ENCODE results near the gene YARS2.
"Not testable (repeated sequence)": the region's sequence is repeated elsewhere in the genome, so short reads cannot be mapped to it uniquely, and the experiment has no call there.

The YARS2 gene

DNA sequence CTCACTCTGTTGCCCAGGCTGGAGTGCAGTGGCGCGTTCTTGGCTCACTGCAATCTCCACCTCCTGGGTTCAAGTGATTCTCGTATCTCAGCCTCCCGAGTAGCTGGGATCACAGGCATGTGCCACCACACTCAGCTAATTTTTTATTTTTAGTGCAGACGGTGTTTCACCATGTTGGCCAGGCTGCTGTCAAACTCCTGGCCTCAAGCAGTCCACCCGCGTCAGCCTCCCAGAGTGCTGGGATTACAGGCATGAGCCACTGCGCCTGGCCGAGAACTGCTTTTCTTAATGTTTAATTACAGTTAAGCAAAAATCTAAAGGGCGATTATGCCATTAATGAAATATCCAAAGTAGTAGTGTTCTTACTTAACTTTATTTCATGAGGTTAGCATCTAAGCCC lies 13.6 kb downstream of the YARS2 start:
- no peak for DNase-seq

DNA sequence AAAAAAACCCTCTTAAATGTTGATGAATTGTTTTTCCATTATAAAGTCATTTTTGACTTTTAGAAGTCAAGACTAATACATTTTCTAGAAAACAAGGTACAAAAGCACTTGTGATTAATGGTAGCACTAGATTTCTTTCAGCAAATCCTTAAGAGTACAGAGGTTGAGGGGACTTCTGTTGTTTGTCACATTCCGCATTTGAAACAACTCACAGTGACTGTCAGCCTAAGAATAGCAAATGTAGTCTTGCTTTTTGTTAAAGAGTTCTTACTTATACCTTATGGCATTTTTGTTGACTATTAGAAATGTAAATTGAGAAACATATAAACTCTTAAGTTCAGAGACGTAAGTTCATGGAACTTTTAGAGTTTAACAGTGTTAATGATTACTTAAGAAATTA lies 16.4 kb downstream of the YARS2 start:
- no peak for DNase-seq

DNA sequence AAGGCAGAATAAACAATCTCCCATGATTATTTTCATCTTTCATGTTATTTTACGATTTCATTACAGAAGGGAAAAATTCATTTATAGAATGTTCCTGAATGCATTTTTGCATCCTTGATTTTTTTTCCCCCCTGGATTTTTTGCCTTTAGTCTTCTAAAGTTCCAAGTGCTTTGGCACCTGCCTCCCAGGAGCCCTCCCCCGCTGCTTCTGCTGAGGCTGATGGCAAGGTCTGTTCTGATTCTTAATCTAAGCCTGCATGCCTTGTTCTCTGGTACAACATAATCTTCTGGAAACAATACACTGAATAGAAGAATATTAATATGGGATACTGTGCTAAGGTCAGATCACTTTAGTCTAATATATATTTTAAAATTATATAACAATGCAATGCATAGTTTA lies 18.0 kb downstream of the YARS2 start:
- no peak for DNase-seq

DNA sequence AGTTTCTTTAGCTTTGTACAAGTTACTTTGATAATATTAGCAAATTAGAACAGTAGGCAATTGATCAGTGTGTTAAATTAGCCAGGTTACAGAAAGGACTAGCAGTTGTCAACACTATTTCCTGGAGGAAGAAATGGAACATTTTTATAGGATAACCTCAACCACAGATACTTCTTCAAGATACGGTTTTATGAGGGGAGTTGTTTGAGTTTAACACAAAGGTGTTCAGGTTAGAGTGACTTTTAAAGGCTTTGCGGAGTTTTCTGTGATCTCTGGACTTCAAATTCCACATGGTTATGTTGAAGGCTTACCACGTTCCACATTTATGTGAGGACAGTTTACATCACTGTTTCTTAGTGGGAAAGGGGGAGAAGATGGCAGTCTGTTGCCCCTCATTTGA lies 19.3 kb downstream of the YARS2 start:
- DNase-seq, result no peak

DNA sequence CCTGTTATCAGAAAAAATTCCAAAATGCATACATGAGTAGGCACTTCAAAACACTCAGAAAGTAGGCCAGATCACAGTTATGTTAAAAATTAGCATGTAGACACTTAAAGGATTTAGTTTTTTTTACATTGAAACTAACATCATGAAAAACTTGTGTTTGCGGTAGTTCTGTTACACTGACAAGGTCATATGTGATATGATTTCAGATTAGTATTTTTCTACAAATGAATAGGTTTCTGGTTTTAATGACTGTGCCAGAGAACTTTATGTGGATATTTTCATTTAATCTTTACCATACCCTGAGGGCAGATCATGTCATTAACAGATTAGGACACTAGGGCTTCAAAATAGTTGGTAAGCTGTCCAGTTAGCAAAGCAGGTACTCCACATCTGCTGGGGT lies 20.7 kb downstream of the YARS2 start:
- no peak for DNase-seq

DNA sequence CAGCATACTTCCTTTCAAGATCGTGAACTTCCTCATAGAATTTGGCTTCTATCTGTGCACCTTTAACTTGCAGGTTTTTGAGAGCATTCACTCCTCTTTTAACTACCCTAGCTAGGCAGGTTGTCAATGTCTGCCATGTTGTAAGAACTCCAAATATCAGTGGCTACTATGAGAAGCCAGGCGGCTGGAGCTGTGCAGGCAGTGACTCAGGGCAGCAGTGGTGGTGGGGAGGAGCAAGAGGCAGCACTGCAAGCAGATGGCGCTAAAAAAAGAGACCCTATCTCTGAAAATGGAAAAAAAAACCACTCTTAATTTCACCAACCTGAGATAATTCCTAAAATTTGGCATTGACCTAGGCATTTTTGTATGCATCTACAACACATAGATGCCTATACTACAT lies 28.5 kb downstream of the YARS2 start:
- DNase-seq, result no peak

DNA sequence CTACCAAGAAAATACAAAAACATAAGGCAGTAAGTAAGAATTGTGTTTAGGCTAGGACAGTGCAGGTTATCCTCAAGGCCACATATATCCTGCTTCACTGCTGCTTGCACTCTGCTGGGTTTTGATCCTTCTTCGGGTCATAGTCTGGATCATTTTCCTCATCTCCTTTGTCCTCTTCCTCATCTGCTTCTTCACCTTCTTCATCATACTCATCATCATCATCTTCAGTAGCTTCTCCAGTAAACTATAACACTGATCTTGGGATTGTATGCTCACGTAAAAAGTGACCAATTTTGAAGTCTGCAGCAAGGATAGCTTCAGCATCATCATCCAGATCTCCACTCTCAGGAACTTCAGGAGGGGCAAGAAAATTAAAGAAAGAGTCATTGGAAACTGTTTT lies 29.4 kb downstream of the YARS2 start:
- DNase-seq, result no peak

DNA sequence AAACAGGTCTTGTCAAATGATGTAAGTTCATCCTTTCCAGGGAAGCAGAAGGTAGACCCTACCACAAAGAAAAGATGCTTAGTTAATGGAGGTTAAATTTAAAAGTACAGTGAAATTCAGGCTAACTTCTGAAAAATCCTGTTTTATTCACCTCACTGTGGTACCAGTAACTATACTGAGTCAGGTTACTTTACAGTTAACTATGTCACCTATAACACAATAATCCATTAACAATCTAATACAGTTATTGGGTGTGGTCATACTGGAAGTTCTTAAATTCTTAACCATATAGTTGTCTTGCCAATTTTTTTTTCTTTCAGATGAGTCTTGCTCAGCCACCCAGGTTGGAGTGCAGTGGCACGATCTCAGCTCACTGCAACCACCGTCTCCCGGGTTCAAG lies 30.4 kb downstream of the YARS2 start:
- DNase-seq, result not testable (repeated sequence)

DNA sequence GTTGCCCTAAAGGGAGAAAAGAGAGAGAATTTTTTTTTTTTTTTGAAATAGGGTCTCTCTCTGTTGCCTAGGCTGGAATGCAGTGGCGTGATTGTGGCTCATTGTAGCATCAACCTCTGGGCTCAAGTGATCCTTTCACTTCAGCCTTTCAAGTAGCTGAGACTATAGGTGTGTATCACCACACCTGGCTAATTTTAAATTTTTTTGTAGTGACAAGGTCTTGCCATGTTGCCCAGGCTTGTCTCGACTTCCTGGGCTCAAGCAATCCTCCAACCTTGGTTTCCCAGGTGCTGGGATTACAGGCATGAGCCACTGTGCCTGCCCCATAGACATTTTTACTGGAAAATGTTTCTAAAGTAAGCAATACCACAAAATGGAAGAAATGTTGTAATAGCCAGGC lies 36.8 kb downstream of the YARS2 start:
- DNase-seq, result no peak

DNA sequence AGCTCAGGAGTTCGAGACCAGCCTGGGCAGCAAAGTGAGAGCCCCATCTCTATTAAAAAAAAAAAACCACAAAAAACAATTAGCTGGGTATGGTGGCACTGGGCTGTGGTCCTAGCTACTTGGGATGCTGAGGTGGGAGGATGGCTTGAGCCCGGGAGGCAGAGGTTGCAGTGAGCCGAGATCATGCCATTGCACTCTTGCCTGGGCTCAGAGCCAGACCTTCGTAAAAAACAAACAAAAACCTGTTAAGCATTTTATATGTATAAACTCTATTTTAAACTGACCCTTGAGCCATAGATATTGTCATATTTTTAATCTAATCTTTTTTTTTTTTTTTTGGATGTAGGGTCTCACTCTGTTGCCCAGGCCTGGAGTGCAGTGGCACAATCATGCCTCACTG lies 40.9 kb downstream of the YARS2 start:
- no peak for DNase-seq

DNA sequence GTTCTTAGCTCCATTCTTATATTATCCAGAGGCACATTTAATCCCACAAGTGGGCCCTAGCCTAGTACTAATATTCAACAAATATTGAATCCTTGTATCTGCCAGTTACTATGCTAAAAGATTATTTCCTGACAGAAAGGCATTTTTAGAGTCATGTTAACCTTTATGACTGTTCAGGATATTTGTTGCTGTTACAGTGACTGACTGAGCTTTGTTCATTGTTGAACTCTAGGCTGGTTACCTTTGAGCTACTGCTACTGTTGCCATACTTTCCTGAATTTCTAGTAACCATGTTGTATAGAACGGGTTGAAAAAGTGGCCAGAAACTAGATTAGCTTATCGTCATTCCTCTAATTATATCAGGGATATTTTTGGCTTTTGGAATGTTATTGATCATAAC lies 46.8 kb downstream of the YARS2 start:
- no peak for DNase-seq

DNA sequence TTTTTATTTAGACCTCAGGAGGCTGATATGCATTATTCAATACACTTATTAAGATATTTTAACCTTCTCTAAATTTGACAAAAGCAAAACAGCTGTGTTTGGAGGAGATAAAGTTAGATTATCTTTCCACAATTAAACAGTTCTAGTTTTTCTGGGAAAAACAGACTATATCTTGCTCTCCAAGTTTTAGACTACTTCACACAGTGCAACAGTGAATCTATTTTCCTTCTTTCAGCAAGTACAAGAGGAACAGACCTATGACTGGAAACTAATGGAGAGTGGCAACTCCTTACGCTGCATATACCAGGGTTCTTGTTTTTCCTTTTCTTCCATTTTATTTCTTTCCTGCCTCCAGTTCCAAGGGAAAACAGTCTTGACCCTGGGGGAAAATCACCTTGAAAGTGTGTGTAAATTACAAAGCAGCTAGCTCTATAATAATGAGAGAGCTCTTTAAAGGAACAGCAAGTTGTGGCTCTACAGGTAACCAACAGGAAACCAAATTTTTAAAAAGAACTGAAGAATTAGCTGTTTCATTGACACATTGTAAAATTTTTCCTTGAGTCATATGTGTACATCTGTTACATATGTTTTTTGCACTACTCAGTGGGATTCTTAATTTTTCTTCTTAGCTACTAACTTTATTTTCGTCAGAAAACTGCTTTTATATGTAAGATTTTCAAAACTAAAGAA lies 49.2 kb downstream of the YARS2 start:
- no peak for DNase-seq

DNA sequence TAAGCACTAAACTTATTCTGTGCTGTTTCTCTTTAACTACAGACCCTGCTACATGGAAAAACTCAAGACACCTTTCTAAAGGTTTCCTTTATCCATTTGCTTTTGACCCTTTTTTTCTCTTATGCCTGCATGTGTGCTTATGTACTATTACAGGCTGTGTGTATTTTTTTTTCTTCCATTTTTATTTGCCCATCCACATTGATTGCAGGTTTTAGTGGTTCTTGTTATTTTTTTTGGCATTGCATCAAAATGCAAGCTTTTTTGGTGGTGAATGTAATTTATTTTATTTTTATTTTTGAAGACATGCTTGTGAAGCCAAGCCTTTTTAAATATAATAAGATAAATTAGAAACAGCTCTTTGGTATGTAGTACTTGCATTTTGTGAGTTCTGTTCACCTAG lies 49.9 kb downstream of the YARS2 start:
- no peak for DNase-seq

DNA sequence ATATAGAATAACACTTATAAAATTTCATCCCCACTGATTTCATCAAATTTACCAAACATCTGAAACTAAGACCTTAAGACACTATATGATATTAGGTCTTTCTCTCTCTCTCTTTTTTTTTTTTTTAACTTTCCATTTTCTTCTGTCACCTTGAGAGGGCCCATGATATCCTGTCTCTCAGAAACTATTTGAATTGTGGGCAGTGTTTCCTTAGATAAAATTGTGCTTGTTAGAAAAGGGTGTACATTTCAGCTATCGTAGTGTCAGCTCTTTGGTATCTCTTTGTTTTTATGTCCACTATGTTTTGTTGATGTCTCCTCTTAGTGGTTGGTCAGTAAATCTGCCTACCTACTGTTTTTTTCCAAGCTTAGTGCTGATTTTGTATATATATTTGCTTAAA lies 52.8 kb downstream of the YARS2 start:
- no peak for DNase-seq

DNA sequence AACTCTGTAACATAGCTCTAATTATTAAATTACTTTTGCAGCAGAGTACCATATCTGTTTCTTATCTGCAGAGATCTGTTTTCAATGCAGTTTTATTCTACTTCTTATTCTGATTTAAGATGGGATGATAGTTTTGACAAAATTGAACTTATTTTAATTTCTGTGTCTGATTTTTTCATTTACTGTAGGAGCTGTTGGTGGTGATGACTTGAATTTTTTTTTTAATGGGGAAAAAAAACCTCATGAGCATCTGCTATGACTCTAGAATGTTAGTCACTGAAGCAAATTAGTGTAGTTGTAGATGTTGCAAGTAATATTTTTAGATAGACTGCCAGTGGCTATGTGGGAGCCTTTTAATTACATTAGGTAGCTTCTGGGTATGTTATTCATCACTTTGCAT lies 53.2 kb downstream of the YARS2 start:
- DNase-seq, result no peak

DNA sequence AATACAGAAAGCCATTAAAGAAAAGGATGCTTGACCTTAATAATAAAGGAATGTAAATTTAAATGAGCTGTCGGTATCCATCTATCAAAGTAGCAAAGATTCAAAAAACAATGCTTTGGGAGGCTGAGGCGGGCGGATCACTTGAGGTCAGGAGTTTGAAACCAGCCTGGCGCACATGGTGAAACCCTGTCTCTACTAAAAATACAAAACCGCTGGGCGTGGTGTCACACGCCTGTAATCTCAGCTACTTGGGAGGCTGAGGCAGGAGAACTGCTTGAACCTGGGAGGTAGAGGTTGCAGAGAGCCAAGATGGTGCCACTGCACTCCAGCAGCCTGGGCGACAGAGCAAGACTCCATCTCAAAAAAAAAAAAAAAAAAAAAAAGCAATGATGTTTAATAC lies 56.3 kb downstream of the YARS2 start:
- DNase-seq, result not testable (repeated sequence)

DNA sequence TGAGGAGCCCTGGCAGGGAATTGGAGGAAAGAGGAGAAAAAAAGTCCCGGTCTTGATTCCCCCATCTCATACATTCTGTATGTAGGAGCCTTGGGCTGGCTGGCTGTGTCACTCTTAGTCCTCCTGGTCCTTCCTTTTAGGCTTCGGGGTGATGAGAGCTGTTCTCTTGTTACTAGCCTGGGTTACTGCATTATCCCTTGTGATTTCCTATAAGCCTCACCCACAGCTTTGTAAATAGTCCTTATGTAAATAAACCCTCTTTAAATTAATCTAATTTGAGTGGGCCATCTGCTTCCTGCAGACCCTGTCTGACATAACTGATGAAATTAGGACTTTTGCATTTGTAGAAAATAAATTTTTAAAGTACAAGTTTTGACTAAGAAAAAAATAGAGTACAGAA lies 57.4 kb downstream of the YARS2 start:
- no peak for DNase-seq

DNA sequence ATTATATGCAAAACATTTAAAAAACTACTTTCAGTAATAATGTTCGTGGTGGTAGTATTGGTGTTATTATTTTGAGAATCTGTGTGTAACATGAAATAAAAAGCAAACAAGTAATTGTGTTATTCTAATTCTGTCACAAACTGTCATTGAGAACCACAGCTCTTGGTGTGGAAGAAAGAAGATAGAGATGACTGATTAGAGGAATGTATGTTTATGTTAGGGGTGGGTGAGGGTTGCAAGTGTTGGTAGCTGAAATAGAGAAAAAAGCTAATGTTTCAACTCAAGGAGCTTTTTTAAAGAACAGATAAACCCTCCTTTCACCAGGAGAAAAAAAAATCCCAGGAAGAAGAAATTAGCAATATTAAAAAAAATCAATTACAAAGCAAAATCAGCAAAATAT lies 58.3 kb downstream of the YARS2 start:
- DNase-seq, result no peak
